Endothelial cell (in vitro differentiated cells): Measurements from ENCODE around the gene ZIC4. TPM values are rescaled to one million over a fixed set of nuclear protein-coding genes. Genes with fewer than 3 reads are reported as not detected.

Source experiments
- DNase-seq: peaks from one replicate; pipeline ENCODE4 v3.0.0; 2021; ENCODE audit warnings: low spot score
- H3K27ac Mint-ChIP-seq: one replicate; pipeline ENCODE4 v1.8.0; 2021; ENCODE audit warnings: mixed read lengths, inconsistent platforms; ENCODE audit not compliant: unreplicated experiment
- H3K27me3 Mint-ChIP-seq: one replicate; pipeline ENCODE4 v1.8.0; 2021; ENCODE audit warnings: mild to moderate bottlenecking, moderate library complexity, mixed read lengths, inconsistent platforms; ENCODE audit not compliant: unreplicated experiment
- H3K36me3 Mint-ChIP-seq: one replicate; pipeline ENCODE4 v1.8.0; 2021; ENCODE audit warnings: mild to moderate bottlenecking, low read depth, mixed read lengths, inconsistent platforms; ENCODE audit not compliant: unreplicated experiment
- H3K4me1 Mint-ChIP-seq: one replicate; pipeline ENCODE4 v1.8.0; 2021; ENCODE audit warnings: mild to moderate bottlenecking, mixed read lengths, inconsistent platforms; ENCODE audit not compliant: unreplicated experiment
- H3K4me3 Mint-ChIP-seq: one replicate; pipeline ENCODE4 v1.8.0; 2021; ENCODE audit warnings: mild to moderate bottlenecking, mixed read lengths, inconsistent platforms; ENCODE audit not compliant: unreplicated experiment
- H3K9me3 Mint-ChIP-seq: one replicate; pipeline ENCODE4 v1.8.0; 2021; ENCODE audit warnings: mixed read lengths, inconsistent platforms; ENCODE audit not compliant: unreplicated experiment
- total RNA-seq: library from RNA; stranded (reverse); fragmentation: NEBNext Ultra II Directional; extraction: Animal tissue kit (Norgen Biotek cat#: 25700); gene quantifications from one replicate; pipeline ENCODE4 v1.2.1, GENCODE V29; 2021; ENCODE audit not compliant: unreplicated experiment
- TF ChIP-seq, protein P1 (sequence below): fragments of 200-600 bp; sonication (generic); IDR thresholded peaks from one replicate; pipeline ENCODE4 v1.5.0; 2021; ENCODE audit warnings: antibody characterized with exemption; ENCODE audit not compliant: unreplicated experiment

ZIC4 gene
- total RNA-seq, 1 donor from 2014 or later: 2.2 TPM

- Mint-ChIP-seq H3K4me3 (no peak overlapping the region), H3K4me1 (peaks cover 44% of the 10 kb centered on the region), H3K27ac (no peak overlapping the region), H3K9me3 (no peaks in the 10 kb centered on the region), H3K27me3 (peaks cover 47% of the 10 kb centered on the region), H3K36me3 (no peaks in the 10 kb centered on the region)
- TF ChIP-seq, protein P1, sequence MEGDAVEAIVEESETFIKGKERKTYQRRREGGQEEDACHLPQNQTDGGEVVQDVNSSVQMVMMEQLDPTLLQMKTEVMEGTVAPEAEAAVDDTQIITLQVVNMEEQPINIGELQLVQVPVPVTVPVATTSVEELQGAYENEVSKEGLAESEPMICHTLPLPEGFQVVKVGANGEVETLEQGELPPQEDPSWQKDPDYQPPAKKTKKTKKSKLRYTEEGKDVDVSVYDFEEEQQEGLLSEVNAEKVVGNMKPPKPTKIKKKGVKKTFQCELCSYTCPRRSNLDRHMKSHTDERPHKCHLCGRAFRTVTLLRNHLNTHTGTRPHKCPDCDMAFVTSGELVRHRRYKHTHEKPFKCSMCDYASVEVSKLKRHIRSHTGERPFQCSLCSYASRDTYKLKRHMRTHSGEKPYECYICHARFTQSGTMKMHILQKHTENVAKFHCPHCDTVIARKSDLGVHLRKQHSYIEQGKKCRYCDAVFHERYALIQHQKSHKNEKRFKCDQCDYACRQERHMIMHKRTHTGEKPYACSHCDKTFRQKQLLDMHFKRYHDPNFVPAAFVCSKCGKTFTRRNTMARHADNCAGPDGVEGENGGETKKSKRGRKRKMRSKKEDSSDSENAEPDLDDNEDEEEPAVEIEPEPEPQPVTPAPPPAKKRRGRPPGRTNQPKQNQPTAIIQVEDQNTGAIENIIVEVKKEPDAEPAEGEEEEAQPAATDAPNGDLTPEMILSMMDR: peak; percentile 27
- DNase-seq: no peak
These were observed 22.7 kb downstream of the ZIC4 start for GRCh38 chr3:147383617-147384016.

DNA sequence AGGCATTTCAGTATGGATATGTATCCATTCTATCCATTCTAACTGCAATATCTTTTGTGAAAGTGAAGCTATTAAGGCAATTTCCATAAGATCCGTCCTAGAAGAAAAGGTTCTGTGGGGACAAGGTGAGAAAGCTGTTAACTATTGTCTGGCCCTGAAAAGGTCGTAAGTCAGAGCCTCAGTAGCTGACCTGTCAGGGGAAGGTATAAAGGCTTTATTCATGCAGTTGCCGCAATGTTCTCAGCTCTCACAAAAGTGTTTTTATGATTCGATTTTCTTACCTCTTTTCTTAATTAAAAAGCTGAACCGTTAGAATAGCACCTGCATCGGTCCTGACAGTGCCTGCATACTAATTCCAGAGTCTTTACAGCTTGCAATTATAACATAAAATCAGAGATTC lies 24.7 kb downstream of the ZIC4 start:
- H3K4me3 Mint-ChIP-seq: no peak overlapping the region
- peaks cover 42% of the 10 kb centered on the region for H3K27me3 Mint-ChIP-seq
- no peak for DNase-seq
- no peak overlapping the region for H3K27ac Mint-ChIP-seq
- peaks cover 32% of the 10 kb centered on the region for H3K4me1 Mint-ChIP-seq
- no peaks in the 10 kb centered on the region for H3K36me3 Mint-ChIP-seq
- TF ChIP-seq, protein P1: no peak
- H3K9me3 Mint-ChIP-seq: no peaks in the 10 kb centered on the region

- no peak overlapping the region for H3K4me3 Mint-ChIP-seq
- TF ChIP-seq, protein P1: no peak
- no peaks in the 10 kb centered on the region for H3K9me3 Mint-ChIP-seq
- no peak overlapping the region for H3K27ac Mint-ChIP-seq
- H3K36me3 Mint-ChIP-seq: no peaks in the 10 kb centered on the region
- peaks cover 38% of the 10 kb centered on the region for H3K27me3 Mint-ChIP-seq
- peaks cover 26% of the 10 kb centered on the region for H3K4me1 Mint-ChIP-seq
- no peak for DNase-seq
These were observed 25.4 kb downstream of the ZIC4 start for GRCh38 chr3:147380977-147381376.

- Mint-ChIP-seq H3K4me1 (peaks cover 21% of the 10 kb centered on the region), H3K27ac (no peak overlapping the region), H3K9me3 (no peaks in the 10 kb centered on the region), H3K36me3 (no peaks in the 10 kb centered on the region), H3K27me3 (peaks cover 38% of the 10 kb centered on the region), H3K4me3 (no peak overlapping the region)
- TF ChIP-seq, protein P1: no peak
- DNase-seq: no peak
These were observed 25.9 kb downstream of the ZIC4 start for GRCh38 chr3:147380387-147380951.

DNA sequence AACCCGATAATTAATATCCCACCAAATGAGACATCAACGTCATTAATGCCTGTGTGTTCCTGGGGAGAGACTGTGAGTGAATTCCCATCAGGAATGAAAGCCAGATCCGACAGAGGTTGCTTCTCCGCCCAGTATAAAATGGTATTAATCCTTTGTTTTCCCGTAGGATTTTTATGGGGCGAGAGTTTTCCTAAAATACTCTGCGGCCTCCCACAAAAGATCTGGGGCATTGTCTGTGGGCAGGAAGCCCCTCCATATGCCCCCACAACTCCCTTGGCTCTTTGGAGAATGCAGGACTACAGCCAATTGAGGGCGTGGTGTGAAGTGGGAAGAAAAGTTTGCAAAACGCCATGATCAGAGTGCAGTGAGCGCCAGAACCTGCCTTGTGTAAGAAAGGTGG lies 26.7 kb downstream of the ZIC4 start:
- Mint-ChIP-seq H3K27me3 (peaks cover 36% of the 10 kb centered on the region), H3K27ac (no peak overlapping the region), H3K4me1 (peaks cover 14% of the 10 kb centered on the region), H3K36me3 (no peaks in the 10 kb centered on the region), H3K4me3 (no peak overlapping the region), H3K9me3 (no peaks in the 10 kb centered on the region)
- TF ChIP-seq, protein P1: no peak
- no peak for DNase-seq
